WTC11 (cell line): ENCODE measurements around the gene ERH.

Source experiments
- KAT7 ChIP-seq: sonication (generic); formaldehyde crosslinking; IDR thresholded peaks from 2 replicates; pipeline ENCODE4 v1.8.1; 2023; ENCODE audit warnings: missing genetic modification reagents, mild to moderate bottlenecking, borderline replicate concordance
- TF ChIP-seq, protein P1 (sequence below): sonication (generic); formaldehyde crosslinking; IDR thresholded peaks from 2 replicates; pipeline ENCODE4 v1.8.1; 2023; ENCODE audit warnings: mild to moderate bottlenecking, missing genetic modification reagents, moderate library complexity
- TF ChIP-seq, protein P2 (sequence below): fragments of 200-600 bp; IDR thresholded peaks from 2 replicates; pipeline ENCODE4 v1.8.0; 2022; ENCODE audit warnings: antibody characterized with exemption
- TF ChIP-seq, protein P3 (sequence below): sonication (generic); formaldehyde crosslinking; IDR thresholded peaks from 2 replicates; pipeline ENCODE4 v1.8.0; 2022; ENCODE audit warnings: mild to moderate bottlenecking, missing genetic modification reagents
- TF ChIP-seq, protein P4 (sequence below): sonication (generic); formaldehyde crosslinking; IDR thresholded peaks from 2 replicates; pipeline ENCODE4 v1.8.0; 2022; ENCODE audit warnings: mild to moderate bottlenecking, missing genetic modification reagents

DNA sequence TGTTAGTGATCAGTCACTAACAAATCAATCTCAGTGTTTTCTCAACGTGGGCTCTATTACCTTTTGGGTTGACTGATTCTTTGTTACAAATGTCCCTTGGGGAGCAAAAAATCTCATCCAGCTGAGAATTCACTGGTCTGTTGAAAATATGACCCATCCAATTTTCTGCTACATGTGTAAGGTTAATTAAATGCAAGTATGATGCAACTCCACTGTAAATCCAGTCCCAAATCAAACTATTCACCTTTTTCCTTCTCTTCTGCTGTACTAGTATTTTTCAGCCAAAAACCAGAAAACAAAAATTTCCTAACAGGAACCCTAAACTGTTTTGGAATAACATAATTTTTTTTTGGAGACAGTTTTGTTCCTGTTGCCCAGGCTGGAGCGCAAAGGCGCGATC is 2.2 kb downstream of the ERH start:
- TF ChIP-seq, protein P1, sequence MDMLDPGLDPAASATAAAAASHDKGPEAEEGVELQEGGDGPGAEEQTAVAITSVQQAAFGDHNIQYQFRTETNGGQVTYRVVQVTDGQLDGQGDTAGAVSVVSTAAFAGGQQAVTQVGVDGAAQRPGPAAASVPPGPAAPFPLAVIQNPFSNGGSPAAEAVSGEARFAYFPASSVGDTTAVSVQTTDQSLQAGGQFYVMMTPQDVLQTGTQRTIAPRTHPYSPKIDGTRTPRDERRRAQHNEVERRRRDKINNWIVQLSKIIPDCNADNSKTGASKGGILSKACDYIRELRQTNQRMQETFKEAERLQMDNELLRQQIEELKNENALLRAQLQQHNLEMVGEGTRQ (CRISPR knock-in tag): no peak
- TF ChIP-seq, protein P2, sequence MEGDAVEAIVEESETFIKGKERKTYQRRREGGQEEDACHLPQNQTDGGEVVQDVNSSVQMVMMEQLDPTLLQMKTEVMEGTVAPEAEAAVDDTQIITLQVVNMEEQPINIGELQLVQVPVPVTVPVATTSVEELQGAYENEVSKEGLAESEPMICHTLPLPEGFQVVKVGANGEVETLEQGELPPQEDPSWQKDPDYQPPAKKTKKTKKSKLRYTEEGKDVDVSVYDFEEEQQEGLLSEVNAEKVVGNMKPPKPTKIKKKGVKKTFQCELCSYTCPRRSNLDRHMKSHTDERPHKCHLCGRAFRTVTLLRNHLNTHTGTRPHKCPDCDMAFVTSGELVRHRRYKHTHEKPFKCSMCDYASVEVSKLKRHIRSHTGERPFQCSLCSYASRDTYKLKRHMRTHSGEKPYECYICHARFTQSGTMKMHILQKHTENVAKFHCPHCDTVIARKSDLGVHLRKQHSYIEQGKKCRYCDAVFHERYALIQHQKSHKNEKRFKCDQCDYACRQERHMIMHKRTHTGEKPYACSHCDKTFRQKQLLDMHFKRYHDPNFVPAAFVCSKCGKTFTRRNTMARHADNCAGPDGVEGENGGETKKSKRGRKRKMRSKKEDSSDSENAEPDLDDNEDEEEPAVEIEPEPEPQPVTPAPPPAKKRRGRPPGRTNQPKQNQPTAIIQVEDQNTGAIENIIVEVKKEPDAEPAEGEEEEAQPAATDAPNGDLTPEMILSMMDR: no peak
- TF ChIP-seq, protein P3, sequence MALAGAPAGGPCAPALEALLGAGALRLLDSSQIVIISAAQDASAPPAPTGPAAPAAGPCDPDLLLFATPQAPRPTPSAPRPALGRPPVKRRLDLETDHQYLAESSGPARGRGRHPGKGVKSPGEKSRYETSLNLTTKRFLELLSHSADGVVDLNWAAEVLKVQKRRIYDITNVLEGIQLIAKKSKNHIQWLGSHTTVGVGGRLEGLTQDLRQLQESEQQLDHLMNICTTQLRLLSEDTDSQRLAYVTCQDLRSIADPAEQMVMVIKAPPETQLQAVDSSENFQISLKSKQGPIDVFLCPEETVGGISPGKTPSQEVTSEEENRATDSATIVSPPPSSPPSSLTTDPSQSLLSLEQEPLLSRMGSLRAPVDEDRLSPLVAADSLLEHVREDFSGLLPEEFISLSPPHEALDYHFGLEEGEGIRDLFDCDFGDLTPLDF (CRISPR knock-in tag): no peak
- TF ChIP-seq KAT7 (CRISPR knock-in tag): no peak
- TF ChIP-seq, protein P4, sequence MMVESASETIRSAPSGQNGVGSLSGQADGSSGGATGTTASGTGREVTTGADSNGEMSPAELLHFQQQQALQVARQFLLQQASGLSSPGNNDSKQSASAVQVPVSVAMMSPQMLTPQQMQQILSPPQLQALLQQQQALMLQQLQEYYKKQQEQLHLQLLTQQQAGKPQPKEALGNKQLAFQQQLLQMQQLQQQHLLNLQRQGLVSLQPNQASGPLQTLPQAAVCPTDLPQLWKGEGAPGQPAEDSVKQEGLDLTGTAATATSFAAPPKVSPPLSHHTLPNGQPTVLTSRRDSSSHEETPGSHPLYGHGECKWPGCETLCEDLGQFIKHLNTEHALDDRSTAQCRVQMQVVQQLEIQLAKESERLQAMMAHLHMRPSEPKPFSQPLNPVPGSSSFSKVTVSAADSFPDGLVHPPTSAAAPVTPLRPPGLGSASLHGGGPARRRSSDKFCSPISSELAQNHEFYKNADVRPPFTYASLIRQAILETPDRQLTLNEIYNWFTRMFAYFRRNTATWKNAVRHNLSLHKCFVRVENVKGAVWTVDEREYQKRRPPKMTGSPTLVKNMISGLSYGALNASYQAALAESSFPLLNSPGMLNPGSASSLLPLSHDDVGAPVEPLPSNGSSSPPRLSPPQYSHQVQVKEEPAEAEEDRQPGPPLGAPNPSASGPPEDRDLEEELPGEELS (CRISPR knock-in tag): no peak
